ENCODE results near the gene MUC16.
A peak's percentile ranks its signal among the peaks of the same experiment; 100 is the strongest.

The MUC16 gene

DNA sequence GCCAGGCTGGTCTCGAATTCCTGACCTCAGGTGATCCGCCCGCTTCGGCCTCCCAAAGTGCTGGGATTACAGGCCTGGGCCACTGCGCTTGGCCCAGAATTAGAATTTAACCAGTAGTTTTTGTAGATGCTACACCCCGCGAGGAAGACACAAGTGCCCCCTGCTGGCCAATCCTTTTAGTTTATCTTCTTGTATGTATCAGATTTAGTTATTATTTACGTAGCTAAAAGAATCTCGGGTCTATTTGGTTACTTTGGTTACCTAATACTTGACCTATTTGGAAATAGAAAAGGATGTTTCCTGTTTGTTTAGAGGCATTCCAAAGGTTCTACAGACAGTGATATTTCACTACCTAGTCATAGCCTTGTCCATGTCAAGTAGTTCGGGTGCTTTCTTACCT lies 22.0 kb downstream of the MUC16 start:
- Histone ChIP-seq H3K27ac (ENCODE audit: extremely low read depth, low read depth, low read length) (no peak overlapping the region), H3K9me3 (ENCODE audit: control insufficient read depth, insufficient read depth, low read depth, low read length) (no peaks in the 10 kb centered on the region), H3K4me1 (ENCODE audit: control insufficient read depth, insufficient read depth, low read length) (no peaks in the 10 kb centered on the region), H3K36me3 (ENCODE audit: control insufficient read depth in 2 of 2, insufficient read depth in 1 of 2, low read length in 2 of 2) (no peaks in the 10 kb centered on the region), H3K4me3 (ENCODE audit: low read depth, low read length) (no peak overlapping the region)
- POLR2A ChIA-PET, result interaction anchor here (0.8 kb wide), 1 partner anchor 73 kb away, joined by 3 read pairs; no protein-coding TSS in a partner anchor
- CTCF ChIA-PET, result interaction anchor here (0.9 kb wide), 1 partner anchor 11 kb away, joined by 5 read pairs; no protein-coding TSS in a partner anchor
- TF ChIP-seq ZNF202 (tag by site-specific recombination; IDR thresholded peaks at IDR 0.05; ENCODE audit: borderline replicate concordance), result no peak
- no peak for TF ChIP-seq GLIS2 (tag by site-specific recombination; IDR thresholded peaks at IDR 0.05)
- TF ChIP-seq PATZ1 (tag by site-specific recombination; IDR thresholded peaks at IDR 0.05), result no peak
- TF ChIP-seq ZNF837 (tag by site-specific recombination; IDR thresholded peaks at IDR 0.05), result no peak
- TF ChIP-seq HOXA7 (CRISPR knock-in tag; IDR thresholded peaks at IDR 0.05; ENCODE audit: borderline replicate concordance), result no peak

DNA sequence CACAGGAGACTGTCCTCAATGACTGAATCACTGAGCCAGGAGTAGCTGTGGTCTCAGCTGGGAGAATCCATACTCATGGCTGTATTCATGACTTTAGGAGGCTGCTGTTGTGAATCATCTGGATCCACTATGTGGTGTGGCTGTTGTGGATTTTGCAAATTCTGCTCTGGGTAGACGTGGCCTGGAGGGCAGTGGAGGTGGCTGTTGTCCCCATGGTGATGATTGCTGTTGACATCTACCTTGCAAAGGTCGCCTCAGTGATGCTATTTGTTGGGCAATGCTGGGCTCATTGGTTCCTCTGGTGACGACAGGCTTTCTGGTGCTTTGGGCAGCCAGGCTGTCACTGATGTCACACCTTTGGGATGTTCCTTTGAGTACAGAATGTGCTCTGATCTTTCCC lies 23.9 kb downstream of the MUC16 start:
- H3K27ac ChIP-seq (ENCODE audit: extremely low read depth, low read depth, low read length), result no peak overlapping the region
- CTCF ChIA-PET, result no interaction called here
- no peaks in the 10 kb centered on the region for H3K4me1 ChIP-seq (ENCODE audit: control insufficient read depth, insufficient read depth, low read length)
- POLR2A ChIA-PET, result no interaction called here
- H3K36me3 ChIP-seq (ENCODE audit: control insufficient read depth in 2 of 2, insufficient read depth in 1 of 2, low read length in 2 of 2), result no peaks in the 10 kb centered on the region
- no peaks in the 10 kb centered on the region for H3K9me3 ChIP-seq (ENCODE audit: control insufficient read depth, insufficient read depth, low read depth, low read length)
- H3K4me3 ChIP-seq (ENCODE audit: low read depth, low read length), result no peak overlapping the region
- TF ChIP-seq ZBTB1 (tag by site-specific recombination; IDR thresholded peaks at IDR 0.05), result no peak
- no peak for TF ChIP-seq ZNF521 (tag by site-specific recombination; IDR thresholded peaks at IDR 0.05)
- no peak for TF ChIP-seq YY1 (tag by site-specific recombination; IDR thresholded peaks at IDR 0.05)
- no peak for TF ChIP-seq REST (tag by site-specific recombination; IDR thresholded peaks at IDR 0.05)
- TF ChIP-seq SP7 (tag by site-specific recombination; IDR thresholded peaks at IDR 0.05), result no peak
- no peak for TF ChIP-seq BCL11B (tag by site-specific recombination; IDR thresholded peaks at IDR 0.05; ENCODE audit: low read depth)
- no peak for TF ChIP-seq ELK4 (IDR thresholded peaks at IDR 0.05; ENCODE audit: borderline replicate concordance, low read depth, low read length)
- no peak for TF ChIP-seq ZNF37A (tag by site-specific recombination; IDR thresholded peaks at IDR 0.05)
- TF ChIP-seq ZNF549 (tag by site-specific recombination; IDR thresholded peaks at IDR 0.05), result no peak
- no peak for TF ChIP-seq ZNF624 (tag by site-specific recombination; IDR thresholded peaks at IDR 0.05)

DNA sequence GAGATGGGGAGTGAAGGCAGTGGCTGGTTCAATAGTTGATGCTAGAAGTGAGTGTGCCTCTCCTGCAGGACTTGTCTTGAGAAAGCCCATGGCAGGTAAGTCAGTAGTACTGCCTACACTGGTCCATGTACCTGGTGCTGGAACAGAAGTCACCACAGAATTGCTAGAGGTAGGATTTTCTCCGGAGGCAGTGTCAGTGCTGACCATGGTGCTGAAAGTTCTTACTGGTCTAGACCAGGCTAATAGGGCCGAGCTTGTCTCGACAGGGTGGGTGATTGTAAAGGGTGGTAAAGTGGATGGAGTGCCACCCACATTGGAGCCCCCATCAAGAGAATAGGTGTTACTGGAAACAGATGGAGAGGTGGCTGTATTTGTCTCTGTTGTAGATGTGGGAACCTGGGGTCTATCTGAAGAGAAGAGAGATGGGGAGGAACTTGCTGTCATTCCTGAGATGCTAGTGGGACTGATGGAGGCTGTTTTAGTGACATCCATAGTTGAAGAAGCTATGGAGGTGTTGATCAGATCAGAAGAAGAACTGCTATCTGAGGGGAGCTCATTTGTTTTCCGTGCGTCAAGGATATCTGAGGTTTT lies 36.6 kb downstream of the MUC16 start:
- TF ChIP-seq ZBTB20 (tag by site-specific recombination; IDR thresholded peaks at IDR 0.05), result no peak
- TF ChIP-seq REST (tag by site-specific recombination; IDR thresholded peaks at IDR 0.05), result peak; percentile 94
- TF ChIP-seq ZNF623 (tag by site-specific recombination; IDR thresholded peaks at IDR 0.05), result no peak

More for the DNA sequence above, 36.6 kb downstream of the MUC16 start:
- H3K4me1 ChIP-seq (ENCODE audit: control insufficient read depth, insufficient read depth, low read length), result no peaks in the 10 kb centered on the region
- no peaks in the 10 kb centered on the region for H3K9me3 ChIP-seq (ENCODE audit: control insufficient read depth, insufficient read depth, low read depth, low read length)
- no peak overlapping the region for H3K4me3 ChIP-seq (ENCODE audit: low read depth, low read length)
- no peaks in the 10 kb centered on the region for H3K36me3 ChIP-seq (ENCODE audit: control insufficient read depth in 2 of 2, insufficient read depth in 1 of 2, low read length in 2 of 2)
- POLR2A ChIA-PET, result no interaction called here
- CTCF ChIA-PET, result no interaction called here
- H3K27ac ChIP-seq (ENCODE audit: extremely low read depth, low read depth, low read length), result no peak overlapping the region

Data from HEK293 (cell line).